ENCODE measurements around the gene MRPL48.
"Not testable (repeated sequence)": the region's sequence is repeated elsewhere in the genome, so short reads cannot be mapped to it uniquely, and the experiment has no call there.

MRPL48 gene

DNA sequence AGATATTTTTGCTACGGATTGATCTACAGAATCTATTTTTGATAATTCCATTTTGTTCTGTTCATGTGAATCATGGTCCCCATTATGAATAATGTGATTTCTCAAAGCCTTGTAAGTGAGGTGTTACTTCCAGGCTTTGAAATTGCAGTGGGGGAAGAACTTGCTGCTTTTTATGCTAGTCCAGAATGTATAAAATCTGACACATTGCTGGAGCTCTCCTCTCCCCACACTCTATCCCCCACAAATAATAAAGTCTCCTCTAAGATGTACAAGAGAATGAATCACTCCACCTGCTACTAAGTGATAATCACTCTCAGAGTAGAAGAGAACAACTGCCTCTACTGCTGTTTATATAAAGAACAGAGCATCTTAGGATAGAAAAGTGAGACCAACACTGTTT is 20.9 kb upstream of the MRPL48 start:
- DNase-seq (ENCODE audit: low read depth), result no peak
- TF ChIP-seq, protein P1, sequence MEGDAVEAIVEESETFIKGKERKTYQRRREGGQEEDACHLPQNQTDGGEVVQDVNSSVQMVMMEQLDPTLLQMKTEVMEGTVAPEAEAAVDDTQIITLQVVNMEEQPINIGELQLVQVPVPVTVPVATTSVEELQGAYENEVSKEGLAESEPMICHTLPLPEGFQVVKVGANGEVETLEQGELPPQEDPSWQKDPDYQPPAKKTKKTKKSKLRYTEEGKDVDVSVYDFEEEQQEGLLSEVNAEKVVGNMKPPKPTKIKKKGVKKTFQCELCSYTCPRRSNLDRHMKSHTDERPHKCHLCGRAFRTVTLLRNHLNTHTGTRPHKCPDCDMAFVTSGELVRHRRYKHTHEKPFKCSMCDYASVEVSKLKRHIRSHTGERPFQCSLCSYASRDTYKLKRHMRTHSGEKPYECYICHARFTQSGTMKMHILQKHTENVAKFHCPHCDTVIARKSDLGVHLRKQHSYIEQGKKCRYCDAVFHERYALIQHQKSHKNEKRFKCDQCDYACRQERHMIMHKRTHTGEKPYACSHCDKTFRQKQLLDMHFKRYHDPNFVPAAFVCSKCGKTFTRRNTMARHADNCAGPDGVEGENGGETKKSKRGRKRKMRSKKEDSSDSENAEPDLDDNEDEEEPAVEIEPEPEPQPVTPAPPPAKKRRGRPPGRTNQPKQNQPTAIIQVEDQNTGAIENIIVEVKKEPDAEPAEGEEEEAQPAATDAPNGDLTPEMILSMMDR (IDR thresholded peaks at IDR 0.05; ENCODE audit: control insufficient read depth, insufficient read depth, low read depth, low read length, missing control alignments), result no peak
- H3K4me3 ChIP-seq (ENCODE audit: control insufficient read depth, low read depth, low read length), result no peak overlapping the region

DNA sequence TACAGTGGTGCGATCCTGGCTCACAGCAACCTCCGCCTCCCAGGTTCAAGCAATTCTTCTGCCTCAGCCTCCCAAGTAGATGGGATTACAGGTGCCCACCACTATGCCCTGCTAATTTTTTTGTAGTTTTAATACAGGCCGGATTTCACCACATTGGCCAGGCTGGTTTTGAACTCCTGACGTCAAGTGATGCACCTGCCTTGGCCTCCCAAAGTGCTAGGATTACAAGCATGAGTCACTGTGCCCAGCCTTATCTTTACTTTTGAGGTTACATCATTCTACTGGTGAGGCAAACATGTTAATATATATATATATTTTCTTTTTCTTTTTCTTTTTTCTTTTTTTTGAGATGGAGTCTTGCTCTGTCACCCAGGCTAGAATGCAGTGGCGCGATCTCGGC is 16.9 kb upstream of the MRPL48 start:
- not testable (repeated sequence) for H3K4me3 ChIP-seq (ENCODE audit: control insufficient read depth, low read depth, low read length); DNase-seq (ENCODE audit: low read depth)

DNA sequence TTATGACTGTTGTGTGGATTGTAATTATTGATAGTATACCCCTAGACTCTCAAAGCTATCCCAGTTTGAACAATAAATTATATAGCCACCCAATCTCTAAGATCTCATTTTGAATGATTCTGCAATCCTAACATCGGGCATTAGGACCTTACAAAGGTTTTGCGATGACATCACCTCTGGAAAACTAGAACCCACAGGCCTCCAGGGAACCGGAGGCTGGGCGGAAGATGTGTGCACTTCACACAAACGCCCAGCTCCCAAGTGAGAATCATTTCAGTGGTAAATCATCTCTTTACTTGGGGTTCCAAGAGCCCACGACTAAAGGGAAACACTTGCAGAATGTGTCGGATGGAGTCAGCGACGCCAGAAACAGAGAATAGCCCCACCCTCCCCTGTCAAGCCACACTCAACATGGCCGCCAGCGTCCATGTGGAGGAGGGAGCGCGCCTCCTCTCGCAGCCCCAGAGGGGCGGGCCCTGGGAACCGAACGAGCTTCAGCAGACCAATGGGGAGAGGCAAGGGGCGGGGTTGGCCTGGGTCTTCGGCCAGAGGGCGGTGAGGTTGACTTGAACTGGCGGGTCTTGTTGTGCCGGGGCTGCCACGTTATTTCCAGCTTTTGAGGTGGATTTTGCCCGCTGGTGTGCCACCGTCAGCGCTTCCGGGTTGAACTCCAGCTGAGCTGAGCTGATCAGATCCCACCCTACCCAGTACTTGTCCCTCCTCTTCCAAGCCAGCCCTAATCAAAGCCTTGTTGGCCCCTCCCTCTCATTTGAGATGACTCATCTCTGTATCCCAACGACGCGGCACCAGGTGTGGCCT is 8.4 kb upstream of the MRPL48 start:
- TF ChIP-seq, protein P1 (IDR thresholded peaks at IDR 0.05; ENCODE audit: control insufficient read depth, insufficient read depth, low read depth, low read length, missing control alignments), result no peak
- H3K4me3 ChIP-seq (ENCODE audit: control insufficient read depth, low read depth, low read length), result peak overlapping the region; percentile 39
- peak; percentile 89 for DNase-seq (ENCODE audit: low read depth)

DNA sequence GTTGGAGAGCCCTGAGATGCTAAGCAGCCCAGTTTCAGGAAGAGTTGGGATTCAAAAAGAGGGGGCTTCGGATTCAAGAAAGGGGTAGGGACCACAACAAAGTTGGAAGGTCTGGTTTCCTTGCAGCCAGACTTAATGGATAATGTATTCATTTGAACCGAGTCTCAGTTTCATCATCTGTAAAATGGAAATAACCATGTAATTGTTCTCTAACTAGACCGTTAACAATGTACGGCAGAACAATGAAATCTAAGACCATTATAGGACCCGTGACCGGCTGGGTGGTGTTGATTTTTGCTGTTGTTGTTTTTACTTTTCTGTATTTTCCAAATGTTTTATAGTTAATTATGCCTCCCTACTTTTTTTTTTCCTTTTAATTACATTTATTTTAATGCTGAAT is 6.4 kb upstream of the MRPL48 start:
- TF ChIP-seq, protein P1 (IDR thresholded peaks at IDR 0.05; ENCODE audit: control insufficient read depth, insufficient read depth, low read depth, low read length, missing control alignments), result no peak
- H3K4me3 ChIP-seq (ENCODE audit: control insufficient read depth, low read depth, low read length), result no peak overlapping the region
- DNase-seq (ENCODE audit: low read depth), result no peak

DNA sequence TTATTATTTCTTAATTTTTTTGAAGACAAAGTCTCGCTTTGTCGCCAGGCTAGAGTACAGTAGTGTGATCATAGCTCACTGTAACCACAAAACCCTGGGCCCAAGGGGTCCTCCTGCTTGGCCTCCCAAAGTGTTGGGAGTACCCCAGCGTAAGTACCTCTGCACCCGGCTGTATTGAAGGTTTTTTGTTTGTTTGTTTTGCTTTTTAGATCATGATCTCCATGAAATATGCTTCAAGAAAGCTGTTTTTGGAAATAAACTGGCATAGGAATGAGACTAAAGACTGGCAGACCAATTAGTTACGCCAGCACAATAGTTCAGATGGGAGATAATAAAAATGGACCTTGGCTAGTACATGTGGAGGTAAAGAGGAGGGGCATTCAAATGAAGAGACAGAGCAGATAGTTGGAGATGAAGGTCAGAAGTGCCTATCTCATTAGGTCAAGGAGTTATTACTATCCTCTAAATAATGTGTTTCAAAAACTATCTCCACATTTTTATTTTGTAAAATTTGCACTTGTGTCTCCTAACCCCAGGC is 4.1 kb upstream of the MRPL48 start:
- no peak for DNase-seq (ENCODE audit: low read depth)
- H3K4me3 ChIP-seq (ENCODE audit: control insufficient read depth, low read depth, low read length), result no peak overlapping the region
- TF ChIP-seq, protein P1 (IDR thresholded peaks at IDR 0.05; ENCODE audit: control insufficient read depth, insufficient read depth, low read depth, low read length, missing control alignments), result no peak

DNA sequence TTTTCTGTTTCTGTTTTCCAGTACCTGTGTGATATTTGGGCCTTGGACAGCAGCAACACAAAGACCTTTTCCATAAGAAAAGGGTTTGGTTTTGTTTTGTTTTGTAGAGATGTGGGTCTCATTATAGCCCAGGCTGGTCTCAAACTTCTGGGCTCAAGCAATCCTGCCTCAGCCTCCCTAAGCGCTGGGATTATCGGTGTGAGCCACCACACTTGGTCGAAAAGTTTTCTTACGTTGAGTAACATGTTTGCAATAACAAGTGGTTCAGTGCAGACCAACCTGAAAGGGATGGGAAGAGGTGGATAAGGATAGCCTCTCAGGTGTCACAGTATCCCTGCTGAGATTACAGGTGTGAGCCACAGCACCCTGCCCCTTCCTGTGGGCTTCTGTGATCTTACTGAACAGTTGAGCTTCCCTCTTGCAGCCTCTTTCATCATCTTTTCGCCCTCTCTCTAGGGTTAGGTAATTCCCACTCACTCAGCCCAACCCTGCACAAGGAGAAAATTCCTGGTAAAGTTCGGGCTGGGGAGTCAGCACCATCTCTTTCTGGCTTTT is 3.5 kb upstream of the MRPL48 start:
- TF ChIP-seq, protein P1 (IDR thresholded peaks at IDR 0.05; ENCODE audit: control insufficient read depth, insufficient read depth, low read depth, low read length, missing control alignments), result no peak
- DNase-seq (ENCODE audit: low read depth), result peak; percentile 45
- H3K4me3 ChIP-seq (ENCODE audit: control insufficient read depth, low read depth, low read length), result no peak overlapping the region

DNA sequence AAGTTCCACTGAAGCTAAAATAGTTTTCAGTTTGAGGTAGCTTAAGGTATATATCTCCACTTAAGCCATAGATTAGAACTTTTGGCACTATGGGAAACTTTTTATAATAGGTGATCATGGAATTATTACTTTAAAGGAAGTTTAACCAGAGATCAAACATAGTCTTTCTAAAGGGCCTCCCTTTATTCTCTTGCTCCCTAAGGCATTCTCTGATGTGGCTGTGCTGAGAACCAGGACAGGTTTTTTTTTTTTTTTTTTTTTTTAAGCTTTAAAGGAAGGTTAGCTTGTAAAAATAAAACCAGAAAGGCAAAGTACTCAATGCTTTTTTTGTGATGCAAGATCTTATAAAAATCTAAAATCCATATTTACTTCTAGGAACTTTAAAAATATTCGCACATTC is 2.9 kb upstream of the MRPL48 start:
- DNase-seq (ENCODE audit: low read depth), result no peak
- TF ChIP-seq, protein P1 (IDR thresholded peaks at IDR 0.05; ENCODE audit: control insufficient read depth, insufficient read depth, low read depth, low read length, missing control alignments), result no peak
- no peak overlapping the region for H3K4me3 ChIP-seq (ENCODE audit: control insufficient read depth, low read depth, low read length)

DNA sequence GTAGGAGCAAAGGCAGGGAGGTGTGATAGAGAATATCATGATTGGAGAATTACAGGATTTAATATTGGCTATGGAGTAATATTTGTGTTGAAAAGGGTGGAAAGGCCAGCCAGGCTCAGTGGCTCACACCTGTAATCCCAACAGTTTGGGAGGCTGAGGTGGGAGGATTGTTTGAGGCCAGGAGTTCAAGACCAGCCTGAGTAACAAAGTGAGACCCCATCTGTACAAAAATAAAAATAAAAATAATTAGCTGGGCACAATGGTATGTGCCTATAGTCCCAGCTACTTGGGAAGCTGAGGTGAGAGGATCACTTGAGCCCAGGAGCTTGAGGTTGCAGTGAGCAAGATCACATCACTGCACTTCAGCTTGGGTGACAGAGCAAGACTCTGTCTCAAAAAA is 2.2 kb upstream of the MRPL48 start:
- DNase-seq (ENCODE audit: low read depth); H3K4me3 ChIP-seq (ENCODE audit: control insufficient read depth, low read depth, low read length): not testable (repeated sequence)
